Osteocyte (in vitro differentiated cells): ENCODE measurements around the gene TTLL10. TPM values are rescaled to one million over a fixed set of nuclear protein-coding genes. Genes with fewer than 3 reads are reported as not detected.

Experiments
- DNase-seq: peaks from one replicate; pipeline ENCODE4 v3.0.0; 2021; ENCODE audit warnings: mixed read lengths; ENCODE audit not compliant: unreplicated experiment; ENCODE audit errors: extremely low spot score
- H3K27ac Mint-ChIP-seq: one replicate; pipeline ENCODE4 v1.8.0; 2021; ENCODE audit warnings: mild to moderate bottlenecking, mixed read lengths; ENCODE audit not compliant: unreplicated experiment
- H3K27me3 Mint-ChIP-seq: one replicate; pipeline ENCODE4 v1.8.0; 2021; ENCODE audit warnings: mixed read lengths; ENCODE audit not compliant: unreplicated experiment
- H3K36me3 Mint-ChIP-seq: one replicate; pipeline ENCODE4 v1.8.0; 2021; ENCODE audit warnings: mixed read lengths; ENCODE audit not compliant: unreplicated experiment
- H3K4me1 Mint-ChIP-seq: one replicate; pipeline ENCODE4 v1.8.0; 2021; ENCODE audit warnings: mixed read lengths; ENCODE audit not compliant: unreplicated experiment
- H3K4me3 Mint-ChIP-seq: one replicate; pipeline ENCODE4 v1.8.0; 2021; ENCODE audit warnings: mild to moderate bottlenecking, moderate library complexity, mixed read lengths; ENCODE audit not compliant: unreplicated experiment
- H3K9me3 Mint-ChIP-seq: one replicate; pipeline ENCODE4 v1.8.0; 2021; ENCODE audit warnings: mixed read lengths; ENCODE audit not compliant: unreplicated experiment
- total RNA-seq: library from RNA; stranded (reverse); gene quantifications from 2 replicates; pipeline ENCODE4 v1.2.1, GENCODE V29; 2021
- TF ChIP-seq, protein P1 (sequence below): fragments of 200-600 bp; sonication (generic); IDR thresholded peaks from 2 replicates; pipeline ENCODE4 v1.5.0; 2021; ENCODE audit warnings: antibody characterized with exemption, mild to moderate bottlenecking, moderate library complexity

The TTLL10 gene
- total RNA-seq, 1 donor from 2014 or later: not detected

DNA sequence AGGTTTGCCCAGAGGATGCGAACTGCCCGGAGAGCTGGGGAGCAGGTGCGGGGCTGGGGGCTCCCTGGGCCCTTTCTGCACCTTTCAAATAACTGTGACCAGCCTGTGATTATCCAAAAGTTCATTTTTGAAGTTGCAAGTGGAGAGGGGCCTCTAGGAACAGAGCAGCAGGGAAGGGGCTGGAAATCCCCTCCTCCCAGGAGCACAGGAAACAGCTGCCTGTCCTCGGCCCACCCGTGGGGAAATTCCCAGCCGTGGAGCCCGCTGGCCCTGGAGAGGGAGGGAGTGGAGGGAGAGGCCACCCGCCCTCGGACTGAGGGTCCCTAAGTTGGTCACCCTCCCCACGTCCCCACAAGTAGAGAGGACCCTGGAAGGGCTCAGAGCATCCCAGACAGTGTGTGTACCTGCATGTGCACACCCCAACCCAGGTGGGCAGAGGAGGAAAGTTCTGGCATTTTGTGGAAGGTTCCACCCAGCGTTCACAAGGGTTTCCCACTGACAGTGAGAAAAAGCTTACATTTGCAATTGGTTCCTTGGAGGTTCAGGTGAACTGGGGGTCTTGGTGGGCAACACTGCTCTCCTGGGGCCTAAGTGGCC lies 41.5 kb downstream of the TTLL10 start:
- Mint-ChIP-seq H3K4me1 (peaks cover 22% of the 10 kb centered on the region), H3K27me3 (no peaks in the 10 kb centered on the region), H3K36me3 (peaks cover 6% of the 10 kb centered on the region), H3K27ac (no peak overlapping the region), H3K9me3 (no peaks in the 10 kb centered on the region), H3K4me3 (no peak overlapping the region)
- TF ChIP-seq, protein P1, sequence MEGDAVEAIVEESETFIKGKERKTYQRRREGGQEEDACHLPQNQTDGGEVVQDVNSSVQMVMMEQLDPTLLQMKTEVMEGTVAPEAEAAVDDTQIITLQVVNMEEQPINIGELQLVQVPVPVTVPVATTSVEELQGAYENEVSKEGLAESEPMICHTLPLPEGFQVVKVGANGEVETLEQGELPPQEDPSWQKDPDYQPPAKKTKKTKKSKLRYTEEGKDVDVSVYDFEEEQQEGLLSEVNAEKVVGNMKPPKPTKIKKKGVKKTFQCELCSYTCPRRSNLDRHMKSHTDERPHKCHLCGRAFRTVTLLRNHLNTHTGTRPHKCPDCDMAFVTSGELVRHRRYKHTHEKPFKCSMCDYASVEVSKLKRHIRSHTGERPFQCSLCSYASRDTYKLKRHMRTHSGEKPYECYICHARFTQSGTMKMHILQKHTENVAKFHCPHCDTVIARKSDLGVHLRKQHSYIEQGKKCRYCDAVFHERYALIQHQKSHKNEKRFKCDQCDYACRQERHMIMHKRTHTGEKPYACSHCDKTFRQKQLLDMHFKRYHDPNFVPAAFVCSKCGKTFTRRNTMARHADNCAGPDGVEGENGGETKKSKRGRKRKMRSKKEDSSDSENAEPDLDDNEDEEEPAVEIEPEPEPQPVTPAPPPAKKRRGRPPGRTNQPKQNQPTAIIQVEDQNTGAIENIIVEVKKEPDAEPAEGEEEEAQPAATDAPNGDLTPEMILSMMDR: no peak
- DNase-seq: no peak

DNA sequence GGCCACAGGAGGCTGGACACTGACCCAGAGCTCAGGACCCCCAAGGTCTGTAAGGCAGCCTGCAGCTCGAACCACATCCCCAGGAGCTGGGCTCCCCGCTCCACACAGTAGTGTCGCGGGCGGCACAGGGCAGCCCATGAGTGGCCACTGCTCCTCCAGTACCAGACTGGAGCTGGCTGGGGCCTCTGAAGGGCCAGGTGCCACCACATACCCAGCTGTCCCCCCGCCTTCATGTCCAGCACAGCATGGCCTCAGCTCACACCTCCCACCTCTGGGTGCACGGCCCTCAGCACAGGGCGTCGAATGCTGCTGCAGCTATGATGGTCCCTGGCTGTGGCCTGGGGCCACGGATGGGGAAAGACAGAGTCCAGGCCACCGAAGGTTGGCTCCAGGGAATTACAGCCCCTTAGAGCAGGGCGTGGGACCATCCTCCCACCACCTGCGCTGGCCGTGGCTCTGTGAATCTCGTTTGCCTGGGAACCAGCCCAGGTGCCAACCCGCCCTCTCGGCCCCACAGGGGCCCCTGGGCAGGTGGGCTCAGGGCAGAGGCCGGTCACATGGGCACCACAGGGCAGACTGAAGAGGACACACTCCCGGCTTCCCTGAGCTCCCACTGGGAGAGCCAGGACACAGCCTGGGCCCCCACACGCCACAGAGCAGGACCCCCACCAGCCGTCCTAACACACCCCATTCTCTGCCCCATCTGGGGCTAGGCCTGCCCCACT lies 42.4 kb downstream of the TTLL10 start:
- H3K36me3 Mint-ChIP-seq: peaks cover 10% of the 10 kb centered on the region
- H3K4me3 Mint-ChIP-seq: no peak overlapping the region
- no peak for DNase-seq
- no peak overlapping the region for H3K27ac Mint-ChIP-seq
- TF ChIP-seq, protein P1: no peak
- no peaks in the 10 kb centered on the region for H3K27me3 Mint-ChIP-seq
- peaks cover 19% of the 10 kb centered on the region for H3K4me1 Mint-ChIP-seq
- H3K9me3 Mint-ChIP-seq: no peaks in the 10 kb centered on the region

DNA sequence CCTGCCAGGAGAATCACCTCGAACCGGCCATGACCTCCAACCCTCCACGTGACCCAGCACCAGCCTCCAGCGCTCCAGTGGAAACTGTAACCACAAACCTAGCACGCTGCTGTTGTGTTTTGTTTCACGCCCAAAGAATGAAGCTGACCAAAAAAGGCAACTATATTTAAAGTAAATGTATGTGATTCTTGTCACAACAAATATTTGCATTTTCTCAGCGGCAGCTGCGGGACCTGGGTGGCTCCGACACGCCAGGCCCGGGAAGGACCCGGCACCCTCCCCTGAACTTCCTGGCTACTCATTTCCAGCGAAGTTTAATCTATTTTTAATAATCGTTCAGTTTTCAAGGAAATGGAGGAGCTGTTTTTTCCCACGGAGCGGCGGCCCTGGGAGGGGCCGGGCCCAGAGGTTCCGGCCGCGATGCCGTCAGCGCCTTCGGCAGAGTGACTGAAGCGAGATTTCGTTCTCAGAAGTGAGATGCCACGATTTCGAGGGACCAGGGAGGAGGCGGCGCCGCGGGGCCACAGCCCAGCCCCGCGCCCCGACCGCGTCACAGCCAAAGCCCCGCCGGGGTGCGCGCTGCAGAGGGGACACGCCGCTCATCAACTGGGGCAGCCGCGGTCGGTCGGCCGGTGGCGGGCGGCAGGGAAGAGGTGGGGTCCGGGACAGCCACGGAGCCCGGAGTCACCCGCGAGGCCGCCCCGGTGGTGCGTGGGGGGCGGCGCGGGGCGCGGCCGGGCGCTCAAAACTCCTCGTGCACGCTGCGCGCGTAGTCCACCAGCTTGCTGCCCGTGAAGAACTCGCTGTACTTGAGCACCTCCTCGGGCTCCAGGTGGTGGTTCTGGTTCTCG lies 43.3 kb downstream of the TTLL10 start:
- H3K9me3 Mint-ChIP-seq: no peaks in the 10 kb centered on the region
- H3K4me3 Mint-ChIP-seq: no peak overlapping the region
- no peak for DNase-seq
- no peaks in the 10 kb centered on the region for H3K27me3 Mint-ChIP-seq
- H3K36me3 Mint-ChIP-seq: peaks cover 14% of the 10 kb centered on the region
- H3K4me1 Mint-ChIP-seq: peaks cover 19% of the 10 kb centered on the region
- H3K27ac Mint-ChIP-seq: no peak overlapping the region
- TF ChIP-seq, protein P1: no peak

DNA sequence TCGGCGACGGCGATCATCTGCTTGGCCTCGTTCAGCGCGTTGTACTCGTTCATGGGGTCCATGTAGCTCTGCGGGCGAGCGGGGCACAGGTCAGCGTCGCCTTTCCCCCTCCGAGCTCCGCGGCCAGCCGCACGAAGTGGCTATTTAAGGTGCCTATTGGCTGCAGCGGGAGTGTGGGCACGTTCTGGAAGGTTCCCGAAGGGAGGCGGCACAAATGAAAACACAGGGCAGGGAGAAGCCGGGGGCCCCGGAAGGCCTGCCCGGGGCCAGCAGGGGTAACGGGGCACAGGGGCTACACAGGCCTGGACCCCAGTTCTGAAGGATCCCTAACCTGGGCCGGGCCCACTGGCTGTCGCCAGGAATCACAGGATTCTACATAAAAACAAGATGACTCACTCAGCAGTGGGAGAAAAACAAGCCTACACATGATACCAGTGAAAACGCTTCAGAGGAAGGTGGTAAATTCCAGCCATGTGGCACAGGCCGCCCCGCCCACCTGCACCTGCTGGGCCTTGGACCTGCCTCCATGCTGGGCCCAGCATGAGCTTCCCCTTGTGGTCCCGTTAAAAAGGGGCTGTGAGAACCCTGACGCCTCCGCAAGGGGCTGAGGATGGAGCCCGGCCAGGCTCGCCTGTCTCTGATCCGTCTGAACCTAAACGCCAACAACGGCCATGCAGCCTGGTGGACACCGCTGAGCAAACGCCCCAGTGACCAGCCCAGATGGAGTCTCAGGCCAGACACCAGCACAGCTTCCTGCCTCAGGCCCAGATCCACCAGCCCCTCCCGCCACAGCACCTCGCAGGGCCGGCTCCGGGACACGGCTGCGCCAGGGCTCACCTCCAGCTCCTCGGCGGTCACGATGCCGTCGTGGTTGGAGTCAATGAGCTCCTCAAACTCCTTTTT lies 44.2 kb downstream of the TTLL10 start:
- Mint-ChIP-seq H3K27me3 (no peaks in the 10 kb centered on the region), H3K4me3 (no peak overlapping the region), H3K9me3 (no peaks in the 10 kb centered on the region), H3K4me1 (peaks cover 19% of the 10 kb centered on the region), H3K27ac (peak overlapping the region; percentile 14), H3K36me3 (peaks cover 17% of the 10 kb centered on the region)
- no peak for DNase-seq
- TF ChIP-seq, protein P1: no peak
